GM19239 (cell line): ENCODE results near the gene OR2A12.
A peak's percentile ranks its signal among the peaks of the same experiment; 100 is the strongest.
"Not testable (repeated sequence)": the region's sequence is repeated elsewhere in the genome, so short reads cannot be mapped to it uniquely, and the experiment has no call there.

Experiments
- DNase-seq: peaks from one replicate; pipeline ENCODE4 v3.0.0; 2011; ENCODE audit warnings: low spot score; ENCODE audit not compliant: insufficient read length
- FAIRE-seq: peaks from 2 replicates; lab custom pipeline; 2011; peaks lifted over from hg19 to GRCh38; lab: Jason Lieb, UNC

Gene OR2A12

GRCh38 chr7:144110272-144110671 lies 24.2 kb downstream of the OR2A12 start:
- no peak for FAIRE-seq
- DNase-seq = no peak

GRCh38 chr7:144113651-144114050 lies 27.6 kb downstream of the OR2A12 start:
- no peak for FAIRE-seq
- no peak for DNase-seq

GRCh38 chr7:144118341-144118740 lies 32.3 kb downstream of the OR2A12 start:
- DNase-seq = no peak
- no peak for FAIRE-seq

GRCh38 chr7:144122876-144123275 lies 36.8 kb downstream of the OR2A12 start, which contains the start of gene OR2A14:
Gene OR2A14 (plus strand): TSS chr7:144123176. CDS start chr7:144129113, 5,937 bp downstream.
- no peak for FAIRE-seq
- no peak for DNase-seq

GRCh38 chr7:144127714-144128334 lies 41.7 kb downstream of the OR2A12 start:
- DNase-seq (peak; percentile 67), FAIRE-seq (peak; percentile 87)

- not testable (repeated sequence) for FAIRE-seq, DNase-seq
These were observed 43.5 kb downstream of the OR2A12 start for GRCh38 chr7:144129601-144130000.

GRCh38 chr7:144130730-144131129 lies 44.7 kb downstream of the OR2A12 start:
- FAIRE-seq = no peak
- DNase-seq = no peak

GRCh38 chr7:144132262-144132661 lies 46.2 kb downstream of the OR2A12 start:
- DNase-seq (no peak), FAIRE-seq (no peak)

GRCh38 chr7:144133307-144133706 lies 47.2 kb downstream of the OR2A12 start:
- FAIRE-seq (no peak), DNase-seq (no peak)

- DNase-seq (no peak), FAIRE-seq (no peak)
These were observed 48.0 kb downstream of the OR2A12 start for GRCh38 chr7:144134116-144134515.

GRCh38 chr7:144137501-144137900 lies 51.4 kb downstream of the OR2A12 start:
- DNase-seq (no peak), FAIRE-seq (no peak)

- no peak for FAIRE-seq
These were observed 56.1 kb downstream of the OR2A12 start for GRCh38 chr7:144142187-144142586.

GRCh38 chr7:144144426-144144825 lies 58.3 kb downstream of the OR2A12 start:
- FAIRE-seq = no peak
- no peak for DNase-seq

More at GRCh38 chr7:144142187-144142586, 56.1 kb downstream of the OR2A12 start:
- no peak for DNase-seq

- DNase-seq (no peak), FAIRE-seq (no peak)
These were observed 62.2 kb downstream of the OR2A12 start for GRCh38 chr7:144148224-144148827.
